WTC11 (cell line): ENCODE data around the gene VAV2. TPM values are rescaled to one million over a fixed set of nuclear protein-coding genes. Genes with fewer than 3 reads are reported as not detected.

Experiments used
- ATAC-seq: fragments of 200-7000 bp; cut with Tn5 transposase; 2 replicates; pipeline ENCODE4 v1.10.0; 2021; ENCODE audit warnings: mild to moderate bottlenecking, moderate library complexity
- CTCF ChIA-PET: fragments of 300-600 bp; sonication (Branson Sonifier 250); formaldehyde crosslinking; loops from one replicate; lab custom pipeline; 2021; ENCODE audit warnings: antibody characterized with exemption; lab: Charles Lee
- POLR2A ChIA-PET: fragments of 350-600 bp; sonication (Branson Sonifier 250); formaldehyde crosslinking; loops from one replicate; lab custom pipeline; 2021; ENCODE audit warnings: antibody characterized with exemption; lab: Charles Lee
- DNase-seq: peaks from one replicate; pipeline ENCODE4 v3.0.0; 2021; ENCODE audit warnings: low spot score
- H3K27ac Mint-ChIP-seq: 2 replicates; pipeline ENCODE4 v1.8.0; 2021; ENCODE audit warnings: mixed read lengths
- H3K27me3 Mint-ChIP-seq: 2 replicates; pipeline ENCODE4 v1.8.0; 2021; ENCODE audit warnings: low read depth, mild to moderate bottlenecking, moderate library complexity, mixed read lengths
- H3K36me3 Mint-ChIP-seq: 2 replicates; pipeline ENCODE4 v1.8.0; 2021; ENCODE audit warnings: mixed read lengths
- H3K4me1 Mint-ChIP-seq: 2 replicates; pipeline ENCODE4 v1.8.0; 2022; ENCODE audit warnings: mixed read lengths
- H3K4me3 Mint-ChIP-seq: 2 replicates; pipeline ENCODE4 v1.8.0; 2021; ENCODE audit warnings: mild to moderate bottlenecking, moderate library complexity, mixed read lengths
- H3K9me3 Mint-ChIP-seq: 2 replicates; pipeline ENCODE4 v1.8.0; 2021; ENCODE audit warnings: mixed read lengths
- ESRRA ChIP-seq: sonication (generic); formaldehyde crosslinking; IDR thresholded peaks from 2 replicates; pipeline ENCODE4 v1.8.1; 2022; ENCODE audit warnings: mild to moderate bottlenecking, missing genetic modification reagents, borderline replicate concordance
- GTF2I ChIP-seq: fragments of 250-450 bp; sonication (Bioruptor Pico); conservative IDR thresholded peaks from 2 replicates; pipeline ENCODE4 v1.4.0; 2021; ENCODE audit warnings: mild to moderate bottlenecking
- KAT7 ChIP-seq: sonication (generic); formaldehyde crosslinking; IDR thresholded peaks from 2 replicates; pipeline ENCODE4 v1.8.1; 2023; ENCODE audit warnings: missing genetic modification reagents, mild to moderate bottlenecking, borderline replicate concordance
- NFYB ChIP-seq: sonication (generic); formaldehyde crosslinking; conservative IDR thresholded peaks from 2 replicates; pipeline ENCODE4 v1.8.0; 2022; ENCODE audit warnings: low read depth, missing genetic modification reagents
- NR1H2 ChIP-seq: sonication (generic); formaldehyde crosslinking; IDR thresholded peaks from 2 replicates; pipeline ENCODE4 v1.9.0; 2021; ENCODE audit warnings: mild to moderate bottlenecking, moderate library complexity, missing genetic modification reagents
- SMAD3 ChIP-seq: sonication (generic); formaldehyde crosslinking; IDR thresholded peaks from 2 replicates; pipeline ENCODE4 v1.8.0; 2022; ENCODE audit warnings: missing genetic modification reagents, mild to moderate bottlenecking, borderline replicate concordance
- TEAD4 ChIP-seq: sonication (generic); formaldehyde crosslinking; IDR thresholded peaks from 2 replicates; pipeline ENCODE4 v1.8.0; 2022; ENCODE audit warnings: mild to moderate bottlenecking, missing genetic modification reagents
- ZNF121 ChIP-seq: sonication (generic); formaldehyde crosslinking; IDR thresholded peaks from 2 replicates; pipeline ENCODE4 v1.8.0; 2023; ENCODE audit warnings: missing genetic modification reagents
- ZNF263 ChIP-seq: sonication (generic); formaldehyde crosslinking; IDR thresholded peaks from 2 replicates; pipeline ENCODE4 v1.8.1; 2022; ENCODE audit warnings: low read depth, mild to moderate bottlenecking, moderate library complexity, missing genetic modification reagents
- ZNF416 ChIP-seq: fragments of 250-450 bp; sonication (Bioruptor Pico); IDR thresholded peaks from 2 replicates; pipeline ENCODE4 v1.9.0; 2021; ENCODE audit warnings: mild to moderate bottlenecking, inconsistent platforms
- total RNA-seq: library from RNA; stranded (reverse); gene quantifications from 3 replicates; pipeline ENCODE4 v1.2.3, GENCODE V29; 2021
- TF ChIP-seq, protein P1 (sequence below): fragments of 200-600 bp; IDR thresholded peaks from 2 replicates; pipeline ENCODE4 v1.8.0; 2022; ENCODE audit warnings: antibody characterized with exemption
- TF ChIP-seq, protein P2 (sequence below): sonication (generic); formaldehyde crosslinking; IDR thresholded peaks from 2 replicates; pipeline ENCODE4 v1.8.1; 2023; ENCODE audit warnings: mild to moderate bottlenecking, missing genetic modification reagents, borderline replicate concordance
- TF ChIP-seq, protein P3 (sequence below): sonication (generic); formaldehyde crosslinking; IDR thresholded peaks from 2 replicates; pipeline ENCODE4 v1.8.1; 2022; ENCODE audit warnings: low read depth, mild to moderate bottlenecking, moderate library complexity, missing genetic modification reagents, borderline replicate concordance
- TF ChIP-seq, protein P4 (sequence below): sonication (generic); formaldehyde crosslinking; conservative IDR thresholded peaks from 2 replicates; pipeline ENCODE4 v1.8.1; 2022; ENCODE audit warnings: mild to moderate bottlenecking, missing genetic modification reagents
- TF ChIP-seq, protein P5 (sequence below): sonication (generic); formaldehyde crosslinking; IDR thresholded peaks from 2 replicates; pipeline ENCODE4 v1.8.1; 2023; ENCODE audit warnings: mild to moderate bottlenecking, moderate library complexity, missing genetic modification reagents
- TF ChIP-seq, protein P6 (sequence below): sonication (generic); formaldehyde crosslinking; conservative IDR thresholded peaks from 2 replicates; pipeline ENCODE4 v1.8.1; 2023; ENCODE audit warnings: mild to moderate bottlenecking, low read depth, missing genetic modification reagents, moderate library complexity
- TF ChIP-seq, protein P7 (sequence below): sonication (generic); formaldehyde crosslinking; IDR thresholded peaks from 2 replicates; pipeline ENCODE4 v1.8.0; 2022; ENCODE audit warnings: mild to moderate bottlenecking, missing genetic modification reagents
- TF ChIP-seq, protein P8 (sequence below): sonication (generic); formaldehyde crosslinking; IDR thresholded peaks from 2 replicates; pipeline ENCODE4 v1.8.1; 2023; ENCODE audit warnings: mild to moderate bottlenecking, missing genetic modification reagents, moderate library complexity

VAV2 gene
- total RNA-seq, 1 experiment from 2014 or later: 39.7 TPM

DNA sequence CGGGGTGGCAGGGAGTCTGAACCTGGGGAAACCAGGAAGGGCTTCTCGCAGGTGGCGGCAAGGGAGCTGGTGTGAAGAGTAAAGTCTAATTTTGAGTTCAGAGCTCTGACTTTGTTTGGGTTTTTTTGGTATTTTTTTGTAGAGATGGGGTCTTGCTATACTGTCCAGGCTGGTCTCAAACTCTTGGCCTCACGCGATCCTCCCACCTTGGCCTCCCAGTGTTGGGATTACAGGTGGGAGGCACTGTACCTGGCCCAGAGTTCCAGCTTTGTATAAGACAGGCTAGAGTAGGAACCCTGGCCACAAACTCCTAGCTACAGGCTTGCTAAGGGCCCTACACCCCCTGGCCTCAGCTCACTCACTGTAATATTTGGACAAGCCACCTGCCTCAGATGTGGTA is 148.9 kb downstream of the VAV2 start:
- no peak overlapping the region for H3K27ac Mint-ChIP-seq
- no peaks in the 10 kb centered on the region for H3K9me3 Mint-ChIP-seq
- no peak for DNase-seq
- TF ChIP-seq NR1H2 (no peak), ZNF121 (CRISPR knock-in tag) (peak; percentile 72; the same call in 1 of the 2 replicates), GTF2I (CRISPR knock-in tag) (no peak)
- TF ChIP-seq, protein P1, sequence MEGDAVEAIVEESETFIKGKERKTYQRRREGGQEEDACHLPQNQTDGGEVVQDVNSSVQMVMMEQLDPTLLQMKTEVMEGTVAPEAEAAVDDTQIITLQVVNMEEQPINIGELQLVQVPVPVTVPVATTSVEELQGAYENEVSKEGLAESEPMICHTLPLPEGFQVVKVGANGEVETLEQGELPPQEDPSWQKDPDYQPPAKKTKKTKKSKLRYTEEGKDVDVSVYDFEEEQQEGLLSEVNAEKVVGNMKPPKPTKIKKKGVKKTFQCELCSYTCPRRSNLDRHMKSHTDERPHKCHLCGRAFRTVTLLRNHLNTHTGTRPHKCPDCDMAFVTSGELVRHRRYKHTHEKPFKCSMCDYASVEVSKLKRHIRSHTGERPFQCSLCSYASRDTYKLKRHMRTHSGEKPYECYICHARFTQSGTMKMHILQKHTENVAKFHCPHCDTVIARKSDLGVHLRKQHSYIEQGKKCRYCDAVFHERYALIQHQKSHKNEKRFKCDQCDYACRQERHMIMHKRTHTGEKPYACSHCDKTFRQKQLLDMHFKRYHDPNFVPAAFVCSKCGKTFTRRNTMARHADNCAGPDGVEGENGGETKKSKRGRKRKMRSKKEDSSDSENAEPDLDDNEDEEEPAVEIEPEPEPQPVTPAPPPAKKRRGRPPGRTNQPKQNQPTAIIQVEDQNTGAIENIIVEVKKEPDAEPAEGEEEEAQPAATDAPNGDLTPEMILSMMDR: no peak
- ChIA-PET CTCF (no interaction called here), POLR2A (no interaction called here)
- H3K4me3 Mint-ChIP-seq: no peak overlapping the region
- H3K27me3 Mint-ChIP-seq: no peaks in the 10 kb centered on the region
- peaks cover 33% of the 10 kb centered on the region for H3K4me1 Mint-ChIP-seq
- no peak for ATAC-seq
- no peaks in the 10 kb centered on the region for H3K36me3 Mint-ChIP-seq

DNA sequence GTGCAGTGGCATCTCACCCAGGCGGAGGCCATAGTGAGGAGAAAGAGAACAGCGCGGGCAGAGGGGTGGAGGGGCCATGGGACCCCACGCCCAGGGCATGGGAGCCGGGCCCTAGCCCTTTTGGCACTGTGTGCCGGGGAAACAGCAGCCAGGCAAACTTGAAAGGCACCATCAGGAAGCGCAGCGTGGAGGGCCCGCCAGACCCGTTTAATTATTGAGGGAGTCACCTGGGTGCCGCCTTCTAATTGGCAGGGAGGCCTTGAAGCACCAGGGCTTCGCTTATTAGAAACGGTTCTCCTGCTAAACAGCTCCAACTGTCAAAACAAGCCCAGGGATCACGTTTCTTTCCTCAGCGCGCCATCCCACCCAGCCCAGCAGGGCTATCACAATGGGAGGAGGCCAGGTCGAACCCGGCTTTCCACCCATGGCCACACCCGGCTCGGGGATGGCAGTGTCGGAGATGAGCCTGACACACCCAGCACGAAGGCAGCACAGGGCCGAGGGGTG is 149.3 kb downstream of the VAV2 start:
- ChIA-PET CTCF (no interaction called here), POLR2A (no interaction called here)
- peaks cover 33% of the 10 kb centered on the region for H3K4me1 Mint-ChIP-seq
- DNase-seq: no peak
- TF ChIP-seq ZNF416 (CRISPR knock-in tag) (no peak), KAT7 (no peak), TEAD4 (CRISPR knock-in tag) (no peak), ESRRA (no peak)
- TF ChIP-seq, protein P2, sequence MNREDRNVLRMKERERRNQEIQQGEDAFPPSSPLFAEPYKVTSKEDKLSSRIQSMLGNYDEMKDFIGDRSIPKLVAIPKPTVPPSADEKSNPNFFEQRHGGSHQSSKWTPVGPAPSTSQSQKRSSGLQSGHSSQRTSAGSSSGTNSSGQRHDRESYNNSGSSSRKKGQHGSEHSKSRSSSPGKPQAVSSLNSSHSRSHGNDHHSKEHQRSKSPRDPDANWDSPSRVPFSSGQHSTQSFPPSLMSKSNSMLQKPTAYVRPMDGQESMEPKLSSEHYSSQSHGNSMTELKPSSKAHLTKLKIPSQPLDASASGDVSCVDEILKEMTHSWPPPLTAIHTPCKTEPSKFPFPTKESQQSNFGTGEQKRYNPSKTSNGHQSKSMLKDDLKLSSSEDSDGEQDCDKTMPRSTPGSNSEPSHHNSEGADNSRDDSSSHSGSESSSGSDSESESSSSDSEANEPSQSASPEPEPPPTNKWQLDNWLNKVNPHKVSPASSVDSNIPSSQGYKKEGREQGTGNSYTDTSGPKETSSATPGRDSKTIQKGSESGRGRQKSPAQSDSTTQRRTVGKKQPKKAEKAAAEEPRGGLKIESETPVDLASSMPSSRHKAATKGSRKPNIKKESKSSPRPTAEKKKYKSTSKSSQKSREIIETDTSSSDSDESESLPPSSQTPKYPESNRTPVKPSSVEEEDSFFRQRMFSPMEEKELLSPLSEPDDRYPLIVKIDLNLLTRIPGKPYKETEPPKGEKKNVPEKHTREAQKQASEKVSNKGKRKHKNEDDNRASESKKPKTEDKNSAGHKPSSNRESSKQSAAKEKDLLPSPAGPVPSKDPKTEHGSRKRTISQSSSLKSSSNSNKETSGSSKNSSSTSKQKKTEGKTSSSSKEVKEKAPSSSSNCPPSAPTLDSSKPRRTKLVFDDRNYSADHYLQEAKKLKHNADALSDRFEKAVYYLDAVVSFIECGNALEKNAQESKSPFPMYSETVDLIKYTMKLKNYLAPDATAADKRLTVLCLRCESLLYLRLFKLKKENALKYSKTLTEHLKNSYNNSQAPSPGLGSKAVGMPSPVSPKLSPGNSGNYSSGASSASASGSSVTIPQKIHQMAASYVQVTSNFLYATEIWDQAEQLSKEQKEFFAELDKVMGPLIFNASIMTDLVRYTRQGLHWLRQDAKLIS (CRISPR knock-in tag): no peak
- TF ChIP-seq, protein P3, sequence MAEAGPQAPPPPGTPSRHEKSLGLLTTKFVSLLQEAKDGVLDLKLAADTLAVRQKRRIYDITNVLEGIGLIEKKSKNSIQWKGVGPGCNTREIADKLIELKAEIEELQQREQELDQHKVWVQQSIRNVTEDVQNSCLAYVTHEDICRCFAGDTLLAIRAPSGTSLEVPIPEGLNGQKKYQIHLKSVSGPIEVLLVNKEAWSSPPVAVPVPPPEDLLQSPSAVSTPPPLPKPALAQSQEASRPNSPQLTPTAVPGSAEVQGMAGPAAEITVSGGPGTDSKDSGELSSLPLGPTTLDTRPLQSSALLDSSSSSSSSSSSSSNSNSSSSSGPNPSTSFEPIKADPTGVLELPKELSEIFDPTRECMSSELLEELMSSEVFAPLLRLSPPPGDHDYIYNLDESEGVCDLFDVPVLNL (CRISPR knock-in tag): no peak
- TF ChIP-seq, protein P4, sequence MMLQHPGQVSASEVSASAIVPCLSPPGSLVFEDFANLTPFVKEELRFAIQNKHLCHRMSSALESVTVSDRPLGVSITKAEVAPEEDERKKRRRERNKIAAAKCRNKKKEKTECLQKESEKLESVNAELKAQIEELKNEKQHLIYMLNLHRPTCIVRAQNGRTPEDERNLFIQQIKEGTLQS: no peak
- TF ChIP-seq, protein P5, sequence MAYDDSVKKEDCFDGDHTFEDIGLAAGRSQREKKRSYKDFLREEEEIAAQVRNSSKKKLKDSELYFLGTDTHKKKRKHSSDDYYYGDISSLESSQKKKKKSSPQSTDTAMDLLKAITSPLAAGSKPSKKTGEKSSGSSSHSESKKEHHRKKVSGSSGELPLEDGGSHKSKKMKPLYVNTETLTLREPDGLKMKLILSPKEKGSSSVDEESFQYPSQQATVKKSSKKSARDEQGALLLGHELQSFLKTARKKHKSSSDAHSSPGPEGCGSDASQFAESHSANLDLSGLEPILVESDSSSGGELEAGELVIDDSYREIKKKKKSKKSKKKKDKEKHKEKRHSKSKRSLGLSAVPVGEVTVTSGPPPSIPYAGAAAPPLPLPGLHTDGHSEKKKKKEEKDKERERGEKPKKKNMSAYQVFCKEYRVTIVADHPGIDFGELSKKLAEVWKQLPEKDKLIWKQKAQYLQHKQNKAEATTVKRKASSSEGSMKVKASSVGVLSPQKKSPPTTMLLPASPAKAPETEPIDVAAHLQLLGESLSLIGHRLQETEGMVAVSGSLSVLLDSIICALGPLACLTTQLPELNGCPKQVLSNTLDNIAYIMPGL (CRISPR knock-in tag): no peak
- TF ChIP-seq, all 79 proteins: peak for 0
- Mint-ChIP-seq H3K9me3 (no peaks in the 10 kb centered on the region), H3K27me3 (no peaks in the 10 kb centered on the region), H3K27ac (no peak overlapping the region), H3K36me3 (no peaks in the 10 kb centered on the region), H3K4me3 (no peak overlapping the region)
- ATAC-seq: no peak

DNA sequence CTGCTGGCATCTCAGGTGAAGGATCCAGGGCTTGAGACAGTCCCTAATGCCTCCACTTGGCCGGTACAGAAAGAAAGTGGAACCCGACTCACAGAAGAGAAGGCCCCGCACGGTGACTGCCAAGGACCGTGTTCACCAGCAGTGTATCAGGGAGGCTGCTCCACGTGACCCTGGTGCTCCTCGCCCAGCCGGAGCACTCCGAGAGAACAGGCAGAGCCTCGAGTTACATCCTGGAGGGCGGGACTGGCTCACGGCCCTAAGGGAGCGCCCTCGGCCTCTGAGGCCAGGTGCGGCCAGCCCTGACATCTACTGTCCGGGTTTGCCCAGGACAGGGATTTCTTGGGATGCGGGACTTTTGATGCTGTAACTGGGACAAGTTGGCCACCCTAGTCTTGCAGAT is 149.9 kb downstream of the VAV2 start:
- ChIA-PET CTCF (no interaction called here), POLR2A (no interaction called here)
- Mint-ChIP-seq H3K4me1 (peaks cover 33% of the 10 kb centered on the region), H3K4me3 (no peak overlapping the region), H3K27ac (no peak overlapping the region; the same call in 1 of the 2 replicates), H3K9me3 (no peaks in the 10 kb centered on the region), H3K27me3 (no peaks in the 10 kb centered on the region), H3K36me3 (no peaks in the 10 kb centered on the region)
- ATAC-seq (peak; percentile 34; the same call in 1 of the 2 replicates), DNase-seq (peak; percentile 52)
- TF ChIP-seq, protein P6, sequence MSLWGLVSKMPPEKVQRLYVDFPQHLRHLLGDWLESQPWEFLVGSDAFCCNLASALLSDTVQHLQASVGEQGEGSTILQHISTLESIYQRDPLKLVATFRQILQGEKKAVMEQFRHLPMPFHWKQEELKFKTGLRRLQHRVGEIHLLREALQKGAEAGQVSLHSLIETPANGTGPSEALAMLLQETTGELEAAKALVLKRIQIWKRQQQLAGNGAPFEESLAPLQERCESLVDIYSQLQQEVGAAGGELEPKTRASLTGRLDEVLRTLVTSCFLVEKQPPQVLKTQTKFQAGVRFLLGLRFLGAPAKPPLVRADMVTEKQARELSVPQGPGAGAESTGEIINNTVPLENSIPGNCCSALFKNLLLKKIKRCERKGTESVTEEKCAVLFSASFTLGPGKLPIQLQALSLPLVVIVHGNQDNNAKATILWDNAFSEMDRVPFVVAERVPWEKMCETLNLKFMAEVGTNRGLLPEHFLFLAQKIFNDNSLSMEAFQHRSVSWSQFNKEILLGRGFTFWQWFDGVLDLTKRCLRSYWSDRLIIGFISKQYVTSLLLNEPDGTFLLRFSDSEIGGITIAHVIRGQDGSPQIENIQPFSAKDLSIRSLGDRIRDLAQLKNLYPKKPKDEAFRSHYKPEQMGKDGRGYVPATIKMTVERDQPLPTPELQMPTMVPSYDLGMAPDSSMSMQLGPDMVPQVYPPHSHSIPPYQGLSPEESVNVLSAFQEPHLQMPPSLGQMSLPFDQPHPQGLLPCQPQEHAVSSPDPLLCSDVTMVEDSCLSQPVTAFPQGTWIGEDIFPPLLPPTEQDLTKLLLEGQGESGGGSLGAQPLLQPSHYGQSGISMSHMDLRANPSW (CRISPR knock-in tag): no peak
- TF ChIP-seq SMAD3 (CRISPR knock-in tag) (no peak), ZNF263 (CRISPR knock-in tag) (peak; percentile 92), NFYB (CRISPR knock-in tag) (no peak)
- TF ChIP-seq, protein P7, sequence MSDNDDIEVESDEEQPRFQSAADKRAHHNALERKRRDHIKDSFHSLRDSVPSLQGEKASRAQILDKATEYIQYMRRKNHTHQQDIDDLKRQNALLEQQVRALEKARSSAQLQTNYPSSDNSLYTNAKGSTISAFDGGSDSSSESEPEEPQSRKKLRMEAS: 0 out of 2 replicates have a peak, but pooled peaks have one; percentile 31
- TF ChIP-seq, protein P8, sequence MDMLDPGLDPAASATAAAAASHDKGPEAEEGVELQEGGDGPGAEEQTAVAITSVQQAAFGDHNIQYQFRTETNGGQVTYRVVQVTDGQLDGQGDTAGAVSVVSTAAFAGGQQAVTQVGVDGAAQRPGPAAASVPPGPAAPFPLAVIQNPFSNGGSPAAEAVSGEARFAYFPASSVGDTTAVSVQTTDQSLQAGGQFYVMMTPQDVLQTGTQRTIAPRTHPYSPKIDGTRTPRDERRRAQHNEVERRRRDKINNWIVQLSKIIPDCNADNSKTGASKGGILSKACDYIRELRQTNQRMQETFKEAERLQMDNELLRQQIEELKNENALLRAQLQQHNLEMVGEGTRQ (CRISPR knock-in tag): peak; percentile 90
